ENCODE results near the gene PRPF38A.

Gene PRPF38A

DNA sequence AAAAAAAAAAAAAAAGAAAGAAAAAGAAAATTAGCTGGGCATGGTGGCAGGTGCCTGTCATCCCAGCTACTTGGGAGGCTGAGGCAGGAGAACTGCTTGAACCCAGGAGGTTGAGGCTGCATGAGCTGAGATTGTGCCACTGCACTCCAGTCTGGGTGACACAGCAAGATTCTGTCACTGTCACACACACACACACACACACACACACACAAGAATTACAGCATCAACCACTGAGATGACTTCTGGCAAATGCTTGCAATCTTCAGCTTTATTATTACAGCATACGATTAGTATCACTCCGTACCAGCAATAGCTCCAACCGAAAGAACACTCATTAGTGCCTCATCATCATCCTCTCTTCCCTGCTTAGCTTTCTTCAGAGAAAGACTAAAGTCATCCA is 4.8 kb upstream of the PRPF38A start:
- no peak for DNase-seq (ENCODE audit: low read depth)

GRCh38 chr1:52400131-52400530 is 4.3 kb upstream of the PRPF38A start:
- DNase-seq (ENCODE audit: low read depth), result no peak

DNA sequence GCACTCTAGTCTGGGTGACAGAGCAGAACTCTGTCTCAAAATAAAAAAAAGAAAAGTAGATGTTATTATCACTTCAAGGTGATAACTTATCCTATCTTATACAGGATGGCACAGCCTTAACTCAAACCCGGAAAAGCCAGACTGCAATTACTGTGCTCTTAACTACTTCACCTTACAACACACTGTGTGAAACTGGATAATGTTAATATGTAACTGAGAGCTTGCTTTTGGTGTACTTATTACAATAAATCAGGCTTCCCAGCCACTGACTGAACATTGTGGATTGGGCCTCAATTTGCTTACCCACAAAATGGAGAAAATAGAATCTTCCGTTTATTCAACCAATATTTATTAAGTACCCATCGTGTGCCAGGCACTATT is 1.6 kb upstream of the PRPF38A start:
- no peak for DNase-seq (ENCODE audit: low read depth)

GRCh38 chr1:52403566-52404115 is 761 bp upstream of the PRPF38A start:
- DNase-seq (ENCODE audit: low read depth), result peak; percentile 84

DNA sequence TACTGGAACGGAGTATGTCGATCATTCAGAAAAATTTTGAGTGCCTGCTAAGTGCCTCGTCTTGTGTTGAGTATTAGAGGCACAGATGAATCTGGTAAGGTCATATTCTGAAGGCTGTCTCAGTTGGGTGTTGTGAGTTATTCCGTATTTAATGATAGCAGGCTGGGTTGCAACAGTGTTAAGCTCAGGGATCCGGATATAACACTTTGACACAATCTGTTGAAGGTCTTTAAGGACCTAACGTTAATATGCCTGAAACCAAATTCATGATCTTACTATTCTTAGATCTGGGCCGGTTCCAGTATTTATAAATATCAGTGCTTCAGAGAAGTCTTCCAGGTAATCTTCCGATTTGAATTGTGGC is 555 bp downstream of the PRPF38A start:
- no peak for DNase-seq (ENCODE audit: low read depth)

GRCh38 chr1:52413410-52413989 is 9.1 kb downstream of the PRPF38A start:
- DNase-seq (ENCODE audit: low read depth), result no peak

DNA sequence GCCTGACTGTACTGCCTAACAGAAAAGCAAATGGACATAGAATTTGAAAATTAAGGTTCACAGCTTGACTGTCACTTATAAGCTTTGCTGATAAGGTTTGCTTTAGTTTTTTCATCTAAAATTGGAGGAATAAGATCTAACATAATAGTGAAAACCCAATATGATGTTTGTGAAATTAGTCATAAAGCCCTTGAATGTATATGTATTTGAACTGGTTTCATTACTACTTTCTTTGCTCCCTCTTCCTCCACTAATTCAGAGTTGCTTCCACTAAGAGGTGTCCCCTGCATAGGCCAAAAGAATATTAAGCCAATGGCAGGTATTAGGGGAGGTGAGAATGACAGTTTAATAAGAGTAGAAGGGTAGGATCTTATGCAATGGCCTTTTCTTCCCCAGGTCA is 10.5 kb downstream of the PRPF38A start:
- no peak for DNase-seq (ENCODE audit: low read depth)

DNA sequence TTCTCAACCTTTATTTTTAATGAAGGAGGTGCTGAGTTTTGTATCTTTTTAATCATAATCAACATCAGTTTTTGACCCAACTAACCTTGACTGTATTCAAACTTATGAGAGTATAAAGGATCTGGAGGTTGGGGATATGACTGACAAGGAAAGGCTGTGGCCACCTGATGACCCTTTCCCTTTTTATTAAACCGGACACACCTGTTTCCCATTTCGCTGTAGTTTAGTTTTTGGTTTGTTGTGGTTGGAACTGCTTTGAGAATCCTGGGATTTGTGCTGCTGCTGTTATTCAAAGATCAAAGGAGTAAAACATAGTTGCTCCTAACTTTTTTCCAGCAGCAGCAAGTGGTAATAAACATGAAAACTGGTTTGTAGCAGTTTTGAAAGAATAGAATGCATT is 12.4 kb downstream of the PRPF38A start:
- DNase-seq (ENCODE audit: low read depth), result no peak

DNA sequence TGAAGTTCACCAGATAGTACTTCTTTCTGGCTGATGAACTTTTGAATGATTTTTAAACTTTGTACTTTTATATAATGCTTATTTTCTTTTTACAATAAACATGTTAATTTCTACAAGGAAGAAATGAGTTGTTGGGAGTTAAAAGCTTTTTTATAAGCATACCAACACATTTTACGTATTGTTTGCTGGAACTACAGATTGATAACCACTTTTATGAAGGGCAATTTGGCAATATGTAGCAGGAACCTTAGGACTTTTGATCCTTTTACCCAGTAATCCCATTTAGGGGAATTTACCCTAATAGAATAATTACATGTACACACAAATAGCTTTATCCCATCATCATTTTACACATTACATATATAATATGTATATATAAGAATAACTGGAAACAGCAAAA is 16.3 kb downstream of the PRPF38A start:
- no peak for DNase-seq (ENCODE audit: low read depth)

GRCh38 chr1:52423055-52423454 is 18.7 kb downstream of the PRPF38A start:
- no peak for DNase-seq (ENCODE audit: low read depth)

- no peak for DNase-seq (ENCODE audit: low read depth)
These were observed 19.4 kb downstream of the PRPF38A start for GRCh38 chr1:52423771-52424170.

DNA sequence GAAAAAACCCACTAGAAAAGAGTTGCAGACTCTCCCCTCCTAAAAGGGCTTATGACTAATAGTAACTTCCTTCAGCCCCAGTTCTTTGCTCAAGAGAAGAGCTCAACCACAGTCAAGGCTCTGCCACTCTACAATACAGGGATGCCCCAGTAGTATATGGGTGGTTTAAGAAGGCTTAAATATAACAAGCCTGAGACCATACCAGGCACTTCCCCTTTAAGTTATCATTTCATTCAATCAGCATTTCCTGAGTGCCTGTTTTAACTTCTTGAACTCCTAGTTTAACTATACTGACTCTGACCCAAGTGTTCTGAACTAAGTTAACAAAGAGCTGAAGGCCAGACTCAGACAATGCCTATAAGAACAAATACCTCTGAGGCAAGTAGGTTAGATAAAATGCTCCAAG is 19.8 kb downstream of the PRPF38A start:
- peak; percentile 35 for DNase-seq (ENCODE audit: low read depth)

GRCh38 chr1:52424813-52425212 is 20.4 kb downstream of the PRPF38A start:
- peak; percentile 46 for DNase-seq (ENCODE audit: low read depth)

- peak; percentile 73 for DNase-seq (ENCODE audit: low read depth)
These were observed 22.0 kb downstream of the PRPF38A start for GRCh38 chr1:52426371-52426770.

DNA sequence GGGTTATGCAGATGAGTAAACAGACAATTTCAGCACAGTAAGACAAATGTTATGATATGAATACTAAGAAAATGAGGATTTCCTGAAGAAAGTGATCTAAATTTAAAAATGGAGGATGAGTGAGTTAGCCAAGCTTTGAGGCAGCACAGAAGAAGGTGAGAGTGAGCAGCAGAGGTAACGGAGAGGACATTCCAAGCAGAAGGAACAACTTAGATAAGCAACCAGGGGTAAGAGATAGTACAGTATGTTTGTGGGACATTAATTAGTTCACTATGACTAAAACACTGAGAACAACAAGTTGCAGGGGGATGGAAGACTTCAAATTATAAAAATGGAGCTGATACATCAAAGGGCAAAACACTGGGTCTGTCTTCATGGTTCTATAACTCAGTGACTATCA is 22.8 kb downstream of the PRPF38A start:
- no peak for DNase-seq (ENCODE audit: low read depth)

GRCh38 chr1:52432807-52433206 is 28.4 kb downstream of the PRPF38A start:
- no peak for DNase-seq (ENCODE audit: low read depth)

GRCh38 chr1:52435211-52435610 is 30.8 kb downstream of the PRPF38A start:
- DNase-seq (ENCODE audit: low read depth), result no peak

GRCh38 chr1:52435650-52436049 is 31.2 kb downstream of the PRPF38A start:
- DNase-seq (ENCODE audit: low read depth), result no peak

- DNase-seq (ENCODE audit: low read depth), result no peak
These were observed 32.4 kb downstream of the PRPF38A start for GRCh38 chr1:52436817-52437216.

GRCh38 chr1:52439976-52440375 is 35.6 kb downstream of the PRPF38A start:
- DNase-seq (ENCODE audit: low read depth), result no peak

DNA sequence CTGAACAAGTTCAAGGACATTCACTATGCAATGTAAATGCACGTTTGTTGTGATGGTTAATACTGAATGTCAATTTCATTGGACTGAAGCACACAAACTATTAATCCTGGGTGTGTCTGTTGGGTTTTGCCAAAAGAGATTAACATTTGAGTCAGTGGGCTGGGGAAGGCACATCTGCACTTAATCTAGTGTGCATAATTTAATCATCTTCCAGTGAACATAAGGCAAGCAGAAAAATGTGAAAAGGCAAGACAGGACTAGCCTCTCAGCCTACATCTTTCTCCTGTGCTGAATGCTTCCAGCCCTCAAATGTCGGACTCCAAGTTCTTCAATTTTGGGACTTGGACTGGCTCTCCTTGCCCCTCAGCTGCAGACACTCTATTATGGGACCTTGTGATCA is 40.1 kb downstream of the PRPF38A start:
- DNase-seq (ENCODE audit: low read depth), result no peak

- DNase-seq (ENCODE audit: low read depth), result no peak
These were observed 49.7 kb downstream of the PRPF38A start for GRCh38 chr1:52454127-52454526.

DNA sequence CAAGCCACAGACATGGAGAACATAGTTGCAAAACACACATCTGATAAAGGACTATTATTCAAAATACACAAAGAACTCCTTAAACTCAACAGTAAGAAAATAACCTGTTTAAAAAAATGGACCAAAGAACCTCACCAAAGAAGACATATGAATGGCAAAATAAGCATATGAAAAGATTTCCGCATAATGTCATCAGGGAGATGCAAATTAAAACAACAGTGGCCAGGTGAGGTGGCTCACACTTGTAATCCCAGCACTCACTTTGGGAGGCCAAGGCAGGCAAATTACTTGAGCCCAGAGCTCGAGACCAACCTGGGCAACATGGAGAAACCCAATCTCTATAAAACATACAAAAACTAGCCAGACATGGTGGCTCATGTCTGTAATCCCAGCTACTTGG is 50.4 kb downstream of the PRPF38A start:
- DNase-seq (ENCODE audit: low read depth), result no peak

DNA sequence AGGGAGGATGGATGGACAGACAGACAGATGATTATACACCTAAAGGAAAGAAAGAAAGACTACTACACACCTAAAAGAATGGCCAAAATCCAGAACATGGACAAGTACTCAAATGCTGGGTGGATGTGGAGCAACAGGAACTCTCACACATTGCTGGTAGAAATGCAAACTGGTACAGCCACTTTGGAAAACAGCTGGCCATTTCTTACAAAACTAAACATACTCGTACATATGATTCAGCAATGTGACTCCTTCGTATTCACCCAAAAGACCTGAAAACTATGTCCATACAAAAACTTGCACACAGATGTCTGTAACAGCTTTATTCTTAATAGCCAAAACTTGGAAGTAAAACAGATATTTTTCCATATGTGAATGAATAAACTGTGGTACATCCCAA is 51.3 kb downstream of the PRPF38A start:
- DNase-seq (ENCODE audit: low read depth), result no peak

DNA sequence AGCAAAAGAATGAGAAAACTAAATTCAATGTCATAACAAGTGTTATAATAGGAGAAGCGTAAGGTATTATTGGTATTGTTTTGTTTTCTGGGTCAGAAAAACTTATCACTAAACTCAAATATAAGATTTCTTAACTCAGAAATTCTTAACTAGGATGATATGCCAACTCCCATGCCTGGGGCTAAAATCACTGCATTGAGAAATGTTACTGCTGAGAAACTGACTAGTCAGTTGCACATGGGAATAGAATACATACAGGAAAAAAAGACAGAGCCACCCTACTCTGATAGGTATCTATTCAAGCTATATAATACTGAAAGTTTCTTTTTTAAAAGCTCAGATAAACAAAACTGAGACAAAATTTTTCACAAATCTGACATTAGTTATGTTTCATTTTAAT is 56.3 kb downstream of the PRPF38A start:
- peak; percentile 27 for DNase-seq (ENCODE audit: low read depth)

Data from EH (cell line).